Left lung (tissue), 10 donors: ENCODE measurements around the gene OR6C6. TPM values are rescaled to one million over a fixed set of nuclear protein-coding genes. Genes with fewer than 3 reads are reported as not detected.

Experiments used
- ATAC-seq: fragments of 200-7000 bp; cut with Tn5 transposase; one replicate; pipeline ENCODE4 v1.9.1; 2020; ENCODE audit warnings: moderate library complexity
- DNase-seq, 4 donors: peaks; one replicate each; pipeline ENCODE4 v3.0.0-alpha.2; 2013 to 2020
- H3K27ac ChIP-seq, 2 donors: fragments of 200-600 bp; sonication (generic) in 1 of 2; one replicate each; pipeline versions ENCODE4 v1.5.0 to v1.8.0; 2020 to 2021
- H3K27me3 ChIP-seq, 2 donors: fragments of 200-600 bp; sonication (generic) in 1 of 2; one replicate each; pipeline versions ENCODE4 v1.5.0 to v1.8.0; 2020 to 2021
- H3K36me3 ChIP-seq, 2 donors: fragments of 200-600 bp; sonication (generic) in 1 of 2; one replicate each; pipeline versions ENCODE4 v1.5.0 to v1.8.0; 2020 to 2021
- H3K4me1 ChIP-seq, 2 donors: fragments of 200-600 bp; one replicate each; pipeline ENCODE4 v1.8.0; 2021
- H3K4me3 ChIP-seq, 2 donors: fragments of 200-600 bp; sonication (generic) in 1 of 2; one replicate each; pipeline versions ENCODE4 v1.5.0 to v1.8.0; 2020 to 2021; ENCODE audit warnings: mild to moderate bottlenecking in 1 of 2
- H3K9me3 ChIP-seq, 2 donors: fragments of 200-600 bp; sonication (generic) in 1 of 2; one replicate each; pipeline versions ENCODE4 v1.5.0 to v1.8.0; 2020 to 2021
- intact Hi-C, 2 donors: fragments of 100-400 bp; cut with DNase I; formaldehyde crosslinking; loops; one replicate each; pipeline versions ENCODE4 v1.11.2 to v1.14.2; 2022
- polyA plus RNA-seq, 6 donors: library from polyadenylated mRNA; unstranded; fragments of 120-200 nt; gene quantifications; one replicate each; pipeline ENCODE4 v1.2.1, GENCODE V29; 2013; ENCODE audit not compliant: insufficient read length in 6 of 6
- total RNA-seq, 2 donors: library from RNA; stranded (reverse); fragmentation: NEBNext Ultra II Directional; extraction: Animal tissue kit (Norgen Biotek cat#: 25700); gene quantifications; one replicate each; pipeline ENCODE4 v1.2.1, GENCODE V29; 2021
- TF ChIP-seq, protein P1 (sequence below), 2 donors: fragments of 200-600 bp; sonication (generic) in 1 of 2; IDR thresholded peaks; one replicate each; pipeline versions ENCODE4 v1.5.0 to v1.8.0; 2021; ENCODE audit warnings: antibody characterized with exemption in 2 of 2
- donor health status: DM: no; HTN: yes; CAD: no.
- donor health status: DM: no; HTN: no; CAD: no.

OR6C6 gene
- total and polyA plus RNA-seq, 8 donors = 0.18 TPM; not detected in 7

- Histone ChIP-seq H3K27ac (no peak overlapping the region), H3K27me3 (no peaks in the 10 kb centered on the region), H3K4me1 (no peaks in the 10 kb centered on the region), H3K9me3 (no peaks in the 10 kb centered on the region), H3K36me3 (no peaks in the 10 kb centered on the region), H3K4me3 (no peak overlapping the region)
- intact Hi-C loops = no loop called here
- ATAC-seq (no peak), DNase-seq (no peak)
- TF ChIP-seq, protein P1, sequence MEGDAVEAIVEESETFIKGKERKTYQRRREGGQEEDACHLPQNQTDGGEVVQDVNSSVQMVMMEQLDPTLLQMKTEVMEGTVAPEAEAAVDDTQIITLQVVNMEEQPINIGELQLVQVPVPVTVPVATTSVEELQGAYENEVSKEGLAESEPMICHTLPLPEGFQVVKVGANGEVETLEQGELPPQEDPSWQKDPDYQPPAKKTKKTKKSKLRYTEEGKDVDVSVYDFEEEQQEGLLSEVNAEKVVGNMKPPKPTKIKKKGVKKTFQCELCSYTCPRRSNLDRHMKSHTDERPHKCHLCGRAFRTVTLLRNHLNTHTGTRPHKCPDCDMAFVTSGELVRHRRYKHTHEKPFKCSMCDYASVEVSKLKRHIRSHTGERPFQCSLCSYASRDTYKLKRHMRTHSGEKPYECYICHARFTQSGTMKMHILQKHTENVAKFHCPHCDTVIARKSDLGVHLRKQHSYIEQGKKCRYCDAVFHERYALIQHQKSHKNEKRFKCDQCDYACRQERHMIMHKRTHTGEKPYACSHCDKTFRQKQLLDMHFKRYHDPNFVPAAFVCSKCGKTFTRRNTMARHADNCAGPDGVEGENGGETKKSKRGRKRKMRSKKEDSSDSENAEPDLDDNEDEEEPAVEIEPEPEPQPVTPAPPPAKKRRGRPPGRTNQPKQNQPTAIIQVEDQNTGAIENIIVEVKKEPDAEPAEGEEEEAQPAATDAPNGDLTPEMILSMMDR (IDR thresholded peaks at IDR 0.05) = no peak
These were observed 6.4 kb downstream of the OR6C6 start for GRCh38 chr12:55289999-55290398.

GRCh38 chr12:55280991-55281390 is 15.4 kb downstream of the OR6C6 start:
- intact Hi-C loops = no loop called here
- TF ChIP-seq, protein P1 (IDR thresholded peaks at IDR 0.05) = no peak
- H3K27me3 ChIP-seq = no peaks in the 10 kb centered on the region
- ATAC-seq (no peak), DNase-seq (no peak)
- no peaks in the 10 kb centered on the region for H3K36me3 ChIP-seq
- no peak overlapping the region for H3K27ac ChIP-seq
- H3K4me1 ChIP-seq = no peaks in the 10 kb centered on the region
- no peak overlapping the region for H3K4me3 ChIP-seq
- no peaks in the 10 kb centered on the region for H3K9me3 ChIP-seq

DNA sequence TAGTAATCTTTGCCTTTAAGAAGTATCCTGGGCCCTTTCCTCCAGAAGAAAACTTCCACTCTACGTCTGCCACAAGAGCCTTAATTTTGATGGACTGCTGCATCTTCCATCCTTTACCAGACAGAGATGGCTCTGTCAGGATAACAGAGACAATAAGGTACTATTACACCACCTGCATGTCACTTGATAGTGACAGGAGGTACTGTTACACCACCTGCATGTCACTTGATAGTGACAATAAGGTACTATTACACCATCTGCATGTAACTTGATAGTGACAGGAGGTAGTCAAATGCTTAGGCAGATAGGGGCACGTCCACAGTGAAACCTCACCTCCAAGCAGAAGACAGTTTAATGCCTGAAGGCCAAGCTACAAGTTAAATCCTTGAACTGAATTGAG is 38.1 kb downstream of the OR6C6 start:
- H3K27me3 ChIP-seq = no peaks in the 10 kb centered on the region
- intact Hi-C loops = no loop called here
- no peaks in the 10 kb centered on the region for H3K9me3 ChIP-seq
- no peaks in the 10 kb centered on the region for H3K36me3 ChIP-seq
- TF ChIP-seq, protein P1 (IDR thresholded peaks at IDR 0.05) = no peak
- DNase-seq (no peak), ATAC-seq (no peak)
- no peak overlapping the region for H3K4me3 ChIP-seq
- H3K27ac ChIP-seq = no peak overlapping the region
- H3K4me1 ChIP-seq = no peaks in the 10 kb centered on the region

DNA sequence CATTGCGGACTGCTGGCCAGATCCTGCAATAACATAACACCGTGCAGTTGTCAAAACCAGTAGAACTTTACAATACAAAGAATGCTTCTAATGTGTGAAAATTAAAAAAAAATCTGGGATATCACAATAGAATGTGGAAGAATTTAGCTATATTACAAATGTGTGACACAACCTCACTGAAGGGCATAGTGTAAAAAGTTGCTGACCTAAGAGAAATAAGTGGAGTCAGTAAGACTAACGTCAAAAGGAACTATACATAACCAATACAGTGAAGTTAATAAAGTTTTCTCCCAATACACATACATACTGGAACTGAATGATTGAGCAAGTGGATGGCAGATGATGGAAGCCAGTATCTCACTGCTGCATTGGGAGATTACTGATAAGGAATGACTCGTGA is 39.5 kb downstream of the OR6C6 start:
- H3K27me3 ChIP-seq = no peaks in the 10 kb centered on the region
- H3K9me3 ChIP-seq = no peaks in the 10 kb centered on the region
- H3K27ac ChIP-seq = no peak overlapping the region
- H3K4me1 ChIP-seq = no peaks in the 10 kb centered on the region
- intact Hi-C loops = no loop called here
- TF ChIP-seq, protein P1 (IDR thresholded peaks at IDR 0.05) = no peak
- DNase-seq (no peak), ATAC-seq (no peak)
- no peak overlapping the region for H3K4me3 ChIP-seq
- no peaks in the 10 kb centered on the region for H3K36me3 ChIP-seq

DNA sequence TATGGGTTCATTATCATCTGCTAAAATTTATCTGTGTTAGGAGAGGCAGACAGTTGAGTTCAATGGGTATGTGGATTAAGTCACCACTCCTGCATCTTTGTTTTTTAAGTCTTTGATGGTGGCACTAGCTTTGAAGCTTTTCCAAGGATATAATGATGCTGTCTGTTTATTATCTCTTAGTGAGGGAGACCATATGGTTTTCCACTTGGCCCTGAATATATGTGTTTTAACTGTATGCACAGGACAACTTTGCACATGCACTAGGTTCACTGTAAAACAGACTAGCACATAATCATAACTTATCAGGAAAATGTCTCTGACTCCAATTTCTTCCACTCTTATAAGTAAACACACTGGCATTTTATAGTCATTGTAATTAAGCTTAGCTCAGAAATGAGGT is 43.1 kb downstream of the OR6C6 start:
- intact Hi-C loops = no loop called here
- no peaks in the 10 kb centered on the region for H3K36me3 ChIP-seq
- no peaks in the 10 kb centered on the region for H3K9me3 ChIP-seq
- DNase-seq (peak in 2 of 4 donors; percentile 35 to 46), ATAC-seq (no peak)
- no peaks in the 10 kb centered on the region for H3K27me3 ChIP-seq
- no peak overlapping the region for H3K27ac ChIP-seq
- no peak overlapping the region for H3K4me3 ChIP-seq
- no peaks in the 10 kb centered on the region for H3K4me1 ChIP-seq
- TF ChIP-seq, protein P1 (IDR thresholded peaks at IDR 0.05) = no peak
